Pancreas (tissue), 10 donors: ENCODE measurements around the gene SETD6. TPM values are rescaled to one million over a fixed set of nuclear protein-coding genes. Genes with fewer than 3 reads are reported as not detected.
A peak's percentile ranks its signal among the peaks of the same experiment; 100 is the strongest.

Source experiments
- ATAC-seq, 4 donors: fragments of 200-7000 bp; cut with Tn5 transposase; one replicate each; pipeline versions ENCODE4 v1.8.0 to v1.9.1; 2020; ENCODE audit warnings: mild to moderate bottlenecking in 4 of 4, moderate library complexity in 4 of 4
- DNase-seq, 6 donors: peaks; one replicate each; pipeline ENCODE4 v3.0.0-alpha.2; 2020
- FAIRE-seq: peaks from 2 replicates; lab custom pipeline; 2012; peaks lifted over from hg19 to GRCh38; lab: Jason Lieb, UNC
- H3K27ac ChIP-seq, 4 donors: fragments of 200-600 bp; sonication (generic); 1 replicate in 3 of 4; 2 replicates in 1 of 4; pipeline versions ENCODE4 v1.5.0 to v1.8.0; 2020
- H3K27me3 ChIP-seq, 4 donors: fragments of 200-600 bp; one replicate each; pipeline ENCODE4 v1.8.0; 2021
- H3K36me3 ChIP-seq, 3 donors: fragments of 200-600 bp; sonication (generic) in 1 of 3; one replicate each; pipeline versions ENCODE4 v1.5.0 to v1.8.0; 2020 to 2021
- H3K4me1 ChIP-seq, 3 donors: fragments of 200-600 bp; one replicate each; pipeline ENCODE4 v1.8.0; 2021
- H3K4me3 ChIP-seq, 4 donors: fragments of 200-600 bp; sonication (generic) in 2 of 4; one replicate each; pipeline versions ENCODE4 v1.5.0 to v1.8.0; 2020 to 2021
- H3K9me3 ChIP-seq, 4 donors: fragments of 200-600 bp; one replicate each; pipeline ENCODE4 v1.8.0; 2021
- WGBS, 2 donors: extraction: QIAGEN DNeasy Blood & Tissue Kit; methylation state at CpG; one replicate each; pipeline ENCODE4 v1.1.7; 2013; 5-methylcytosine and 5-hydroxymethylcytosine counted together
- intact Hi-C, 3 donors: fragments of 100-400 bp; cut with DNase I; formaldehyde crosslinking; loops; one replicate each; pipeline versions ENCODE4 v1.11.1 to v1.14.2; 2022
- polyA plus RNA-seq, 2 donors: library from polyadenylated mRNA; stranded (reverse); fragments of 200-250 nt; gene quantifications; one replicate each; pipeline ENCODE4 v1.2.3, GENCODE V29; 2013
- total RNA-seq, 6 donors: library from RNA; stranded (reverse); fragmentation: NEBNext Ultra II Directional in 4 of 6; extraction: Animal tissue kit (Norgen Biotek cat#: 25700) in 4 of 6; gene quantifications; one replicate each; pipeline versions ENCODE4 v1.2.1 to v1.2.4, GENCODE V29; 2021 to 2023
- TF ChIP-seq, protein P1 (sequence below), 4 donors: fragments of 200-600 bp; sonication (generic) in 3 of 4; IDR thresholded peaks; one replicate each; pipeline versions ENCODE4 v1.5.0 to v1.8.0; 2021; ENCODE audit warnings: antibody characterized with exemption in 4 of 4
- donor health status: healthy with polysubstance abuse.
- donor health status: DM: no; HTN: no; CAD: no; lungs with moderate emphysema.
- donor health status: DM: no; HTN: no; CAD: no.
- donor health status: control.
- donor health status: control.
- donor health status: Bipolar disorder and iron deficiency.
- donor health status: DM: yes; HTN: yes; CAD: no.
- donor health status: DM: no; HTN: no; CAD: no.
- donor health status: DM: no; HTN: no; CAD: no.
- donor health status: DM: yes; HTN: yes; CAD: no.

SETD6 gene, protein sequence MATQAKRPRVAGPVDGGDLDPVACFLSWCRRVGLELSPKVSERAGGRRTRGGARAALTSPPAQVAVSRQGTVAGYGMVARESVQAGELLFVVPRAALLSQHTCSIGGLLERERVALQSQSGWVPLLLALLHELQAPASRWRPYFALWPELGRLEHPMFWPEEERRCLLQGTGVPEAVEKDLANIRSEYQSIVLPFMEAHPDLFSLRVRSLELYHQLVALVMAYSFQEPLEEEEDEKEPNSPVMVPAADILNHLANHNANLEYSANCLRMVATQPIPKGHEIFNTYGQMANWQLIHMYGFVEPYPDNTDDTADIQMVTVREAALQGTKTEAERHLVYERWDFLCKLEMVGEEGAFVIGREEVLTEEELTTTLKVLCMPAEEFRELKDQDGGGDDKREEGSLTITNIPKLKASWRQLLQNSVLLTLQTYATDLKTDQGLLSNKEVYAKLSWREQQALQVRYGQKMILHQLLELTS
- 10 to 100 TPM; 13.8 to 23.0 (median 20.2) TPM for total RNA-seq
- polyA plus RNA-seq: 10 to 100 TPM; 30.6 to 38.2 TPM

DNA sequence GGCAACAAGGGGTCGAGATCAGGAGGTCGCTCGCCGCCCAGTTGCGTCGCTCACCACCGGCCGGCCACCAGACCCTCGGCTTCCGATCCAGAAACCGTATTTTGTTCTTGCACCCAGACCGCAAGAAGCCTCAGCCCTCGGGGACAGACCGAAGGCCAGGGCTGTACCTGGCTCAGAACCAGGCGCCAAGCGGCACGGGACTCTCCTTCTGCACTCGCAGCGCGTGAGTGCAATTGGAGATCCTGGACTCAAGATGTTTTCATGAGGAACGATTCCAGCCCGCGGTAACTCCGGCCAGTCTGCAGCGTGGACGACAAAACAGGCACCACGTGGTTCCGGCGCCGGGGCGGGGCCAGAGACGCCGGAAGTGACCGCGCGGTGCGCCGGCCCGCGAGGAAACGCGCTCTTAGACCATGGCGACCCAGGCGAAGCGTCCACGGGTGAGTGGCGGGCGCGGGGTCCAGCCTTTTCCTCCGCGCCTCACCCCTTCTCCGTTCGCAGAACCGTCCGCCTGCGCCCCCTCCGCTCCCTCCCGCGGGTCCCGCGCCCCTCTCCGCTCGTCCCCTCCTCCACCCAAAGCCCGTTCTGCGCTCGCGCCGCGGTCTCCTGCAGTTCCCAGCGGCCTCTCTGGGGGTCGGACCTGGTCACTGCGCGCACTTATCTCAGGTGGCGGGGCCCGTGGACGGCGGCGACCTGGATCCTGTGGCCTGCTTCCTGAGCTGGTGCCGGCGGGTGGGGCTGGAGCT lies at the start of gene SETD6:
Gene SETD6, plus strand, starts transcription at position 393 of the 746 bp plus-strand sequence. Its CDS starts 21 bp downstream, at position 414.
- intact Hi-C loops: no loop called here

DNA sequence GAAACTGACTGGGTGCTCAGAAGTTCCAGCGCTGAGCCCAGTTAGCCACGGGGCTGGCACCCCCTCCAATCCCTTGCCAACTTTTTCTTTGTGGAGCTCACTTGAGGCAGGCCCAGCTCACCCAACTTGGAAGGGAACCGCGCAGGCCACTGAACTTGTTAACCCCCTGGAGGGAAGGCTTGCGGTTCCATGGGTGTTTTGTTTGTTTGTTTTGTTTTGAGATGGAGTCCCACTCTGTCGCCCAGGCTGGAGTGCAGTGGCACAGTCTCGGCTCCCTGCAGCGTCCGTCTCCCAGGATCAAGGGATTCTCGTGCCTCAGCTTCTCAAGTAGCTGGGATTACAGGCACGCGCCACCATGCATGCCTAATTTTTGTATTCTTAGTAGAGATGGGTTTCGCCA lies 49.5 kb upstream of the SETD6 start:
- FAIRE-seq: no peak
- Histone ChIP-seq H3K27me3 (peaks cover 0 to 25% (median 7%) of the 10 kb centered on the region in 4 donors), H3K27ac (no peak overlapping the region), H3K9me3 (no peaks in the 10 kb centered on the region), H3K36me3 (no peaks in the 10 kb centered on the region), H3K4me1 (peaks cover 0 to 4% (median 0%) of the 10 kb centered on the region in 3 donors), H3K4me3 (no peak overlapping the region)
- TF ChIP-seq, protein P1, sequence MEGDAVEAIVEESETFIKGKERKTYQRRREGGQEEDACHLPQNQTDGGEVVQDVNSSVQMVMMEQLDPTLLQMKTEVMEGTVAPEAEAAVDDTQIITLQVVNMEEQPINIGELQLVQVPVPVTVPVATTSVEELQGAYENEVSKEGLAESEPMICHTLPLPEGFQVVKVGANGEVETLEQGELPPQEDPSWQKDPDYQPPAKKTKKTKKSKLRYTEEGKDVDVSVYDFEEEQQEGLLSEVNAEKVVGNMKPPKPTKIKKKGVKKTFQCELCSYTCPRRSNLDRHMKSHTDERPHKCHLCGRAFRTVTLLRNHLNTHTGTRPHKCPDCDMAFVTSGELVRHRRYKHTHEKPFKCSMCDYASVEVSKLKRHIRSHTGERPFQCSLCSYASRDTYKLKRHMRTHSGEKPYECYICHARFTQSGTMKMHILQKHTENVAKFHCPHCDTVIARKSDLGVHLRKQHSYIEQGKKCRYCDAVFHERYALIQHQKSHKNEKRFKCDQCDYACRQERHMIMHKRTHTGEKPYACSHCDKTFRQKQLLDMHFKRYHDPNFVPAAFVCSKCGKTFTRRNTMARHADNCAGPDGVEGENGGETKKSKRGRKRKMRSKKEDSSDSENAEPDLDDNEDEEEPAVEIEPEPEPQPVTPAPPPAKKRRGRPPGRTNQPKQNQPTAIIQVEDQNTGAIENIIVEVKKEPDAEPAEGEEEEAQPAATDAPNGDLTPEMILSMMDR (IDR thresholded peaks at IDR 0.05): no peak
- intact Hi-C loops: no loop called here
- 66 to 69% methylated on average over 13 of the region's 13 CpGs for WGBS, 2 donors
- no peak for ATAC-seq
- DNase-seq: no peak

More for the DNA sequence above, at the start of gene SETD6:
- TF ChIP-seq, protein P1 (IDR thresholded peaks at IDR 0.05): peak in 1 of 4 donors; percentile 7
- peaks cover 5 to 18% (median 7%) of the 10 kb centered on the region in 3 donors for H3K4me1 ChIP-seq
- DNase-seq (peak; percentile 87 to 95 (median 90)), ATAC-seq (peak; percentile 92 to 96 (median 93)), FAIRE-seq (no peak)
- H3K27me3 ChIP-seq: no peaks in the 10 kb centered on the region
- no peaks in the 10 kb centered on the region for H3K9me3 ChIP-seq
- H3K4me3 ChIP-seq: peak within 1 kb of the TSS; percentile 70 to 97 (median 80)
- H3K36me3 ChIP-seq: peaks cover 0 to 24% (median 2%) of the 10 kb centered on the region in 3 donors
- WGBS, 2 donors: 1% methylated on average over 73 to 80 of the region's 80 CpGs
- peak within 1 kb of the TSS; percentile 76 to 88 (median 84) for H3K27ac ChIP-seq

DNA sequence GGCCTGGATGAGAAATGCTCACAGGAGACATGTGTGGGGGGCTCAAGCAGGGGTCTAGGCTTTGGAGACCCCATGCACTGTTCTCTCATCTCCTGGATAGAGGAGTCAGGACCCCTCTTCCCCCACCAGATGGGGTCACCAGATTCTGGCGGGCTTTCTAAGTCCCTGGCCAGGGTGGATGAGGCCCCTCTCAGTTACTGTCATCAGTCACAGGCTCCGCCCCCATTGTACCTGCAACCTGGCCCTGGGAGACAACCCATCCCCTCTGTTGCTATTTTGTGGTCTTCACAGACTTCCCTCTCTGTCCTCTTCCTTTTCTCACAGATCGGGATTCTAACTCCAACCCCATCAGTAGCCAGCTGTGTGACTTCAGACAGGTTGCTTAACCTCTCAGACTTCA lies 48.9 kb upstream of the SETD6 start:
- Histone ChIP-seq H3K4me1 (peaks cover 0 to 4% (median 0%) of the 10 kb centered on the region in 3 donors), H3K27ac (no peak overlapping the region), H3K9me3 (no peaks in the 10 kb centered on the region), H3K27me3 (peaks cover 0 to 25% (median 7%) of the 10 kb centered on the region in 4 donors), H3K36me3 (no peaks in the 10 kb centered on the region), H3K4me3 (no peak overlapping the region)
- WGBS, 2 donors: 64 to 74% methylated on average over 3 of the region's 3 CpGs
- intact Hi-C loops: no loop called here
- TF ChIP-seq, protein P1 (IDR thresholded peaks at IDR 0.05): no peak
- ATAC-seq (no peak), FAIRE-seq (no peak), DNase-seq (no peak)

DNA sequence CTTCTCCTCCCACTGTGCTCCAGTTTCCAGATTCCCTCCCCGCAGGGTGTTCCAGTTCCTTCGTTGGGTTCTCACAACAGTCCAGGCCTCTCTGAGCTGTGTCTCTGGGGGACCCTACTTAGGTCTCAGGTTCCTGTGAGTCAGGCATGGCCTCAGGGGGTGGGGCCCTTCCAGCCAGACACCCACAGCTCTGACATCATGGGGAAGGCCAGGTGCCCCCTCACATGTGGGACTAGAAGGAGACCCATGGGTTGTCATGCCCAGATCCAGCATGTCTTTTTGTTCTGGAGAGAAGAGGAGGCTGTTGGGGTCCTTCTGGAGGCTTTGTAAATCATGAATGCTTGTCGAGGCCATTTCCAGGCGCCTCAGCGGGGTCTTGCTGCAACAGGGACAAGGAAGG lies 47.4 kb upstream of the SETD6 start:
- no peak overlapping the region for H3K27ac ChIP-seq
- peaks cover 0 to 25% (median 6%) of the 10 kb centered on the region in 4 donors for H3K27me3 ChIP-seq
- H3K36me3 ChIP-seq: no peaks in the 10 kb centered on the region
- no peaks in the 10 kb centered on the region for H3K9me3 ChIP-seq
- no peak for ATAC-seq
- no peak for FAIRE-seq
- 85 to 92% methylated on average over 5 of the region's 5 CpGs for WGBS, 2 donors
- TF ChIP-seq, protein P1 (IDR thresholded peaks at IDR 0.05): no peak
- intact Hi-C loops: no loop called here
- H3K4me3 ChIP-seq: no peak overlapping the region
- DNase-seq: no peak
- peaks cover 0 to 4% (median 0%) of the 10 kb centered on the region in 3 donors for H3K4me1 ChIP-seq
